ENCODE results near the gene HOXB3.

- TF ChIP-seq EZH2 (IDR thresholded peaks at IDR 0.05; ENCODE audit: borderline replicate concordance, low read length): no peak
- TF ChIP-seq CTCF (conservative IDR thresholded peaks at IDR 0.05 in 1 of 2, IDR thresholded peaks at IDR 0.05 in 1 of 2; ENCODE audit: extremely low read depth in 1 of 2, insufficient read depth in 1 of 2, low read depth in 1 of 2, low read length in 2 of 2): no peak
Measured at GRCh38 chr17:48551596-48552465, 38.2 kb downstream of the HOXB3 start.

All from mammary epithelial cell (primary cell).